Umbilical cord (tissue), 2 donors: ENCODE data around the gene KIR3DL3. TPM values are rescaled to one million over a fixed set of nuclear protein-coding genes. Genes with fewer than 3 reads are reported as not detected.
"Not testable (repeated sequence)": the region's sequence is repeated elsewhere in the genome, so short reads cannot be mapped to it uniquely, and the experiment has no call there.

Experiments
- DNase-seq: peaks from one replicate; pipeline ENCODE4 v3.0.0-alpha.2; 2015; ENCODE audit warnings: low spot score
- total RNA-seq: library from RNA; depleted of rRNA; stranded (reverse); fragments of >200 nt; gene quantifications from one replicate; pipeline ENCODE4 v1.2.3, GENCODE V29; 2014; ENCODE audit warnings: low replicate concordance; ENCODE audit not compliant: insufficient read depth

KIR3DL3 gene
- total RNA-seq, 1 donor from 2014 or later, result 0.24 TPM

DNA sequence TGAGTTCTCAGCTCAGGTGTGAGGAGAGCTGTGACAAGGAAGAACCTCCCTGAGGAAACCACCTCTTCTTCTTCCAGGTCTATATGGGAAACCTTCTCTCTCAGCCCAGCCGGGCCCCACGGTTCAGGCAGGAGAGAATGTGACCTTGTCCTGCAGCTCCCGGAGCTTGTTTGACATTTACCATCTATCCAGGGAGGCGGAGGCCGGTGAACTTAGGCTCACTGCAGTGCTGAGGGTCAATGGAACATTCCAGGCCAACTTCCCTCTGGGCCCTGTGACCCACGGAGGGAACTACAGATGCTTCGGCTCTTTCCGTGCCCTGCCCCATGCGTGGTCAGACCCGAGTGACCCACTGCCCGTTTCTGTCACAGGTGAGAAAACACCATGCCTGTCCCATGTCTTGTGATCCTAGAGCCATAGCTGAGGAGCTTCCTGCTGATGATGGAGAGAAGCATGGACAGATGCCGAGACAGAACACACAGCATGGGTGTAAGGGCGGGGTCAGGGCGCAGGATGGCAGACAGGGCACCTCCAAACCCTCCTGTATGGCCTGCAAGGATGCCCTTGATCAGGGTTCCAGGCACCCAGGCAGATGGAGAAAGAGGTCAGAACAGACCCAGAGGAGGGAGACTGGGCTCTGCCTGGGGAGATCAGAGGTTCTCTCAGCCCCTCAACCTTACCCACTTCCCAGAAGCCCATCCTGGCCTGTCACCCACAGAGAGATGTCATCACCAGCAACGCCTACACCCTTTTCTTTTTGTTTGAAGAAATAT, 5.4 kb downstream of the KIR3DL3 start:
- DNase-seq, result no peak

DNA sequence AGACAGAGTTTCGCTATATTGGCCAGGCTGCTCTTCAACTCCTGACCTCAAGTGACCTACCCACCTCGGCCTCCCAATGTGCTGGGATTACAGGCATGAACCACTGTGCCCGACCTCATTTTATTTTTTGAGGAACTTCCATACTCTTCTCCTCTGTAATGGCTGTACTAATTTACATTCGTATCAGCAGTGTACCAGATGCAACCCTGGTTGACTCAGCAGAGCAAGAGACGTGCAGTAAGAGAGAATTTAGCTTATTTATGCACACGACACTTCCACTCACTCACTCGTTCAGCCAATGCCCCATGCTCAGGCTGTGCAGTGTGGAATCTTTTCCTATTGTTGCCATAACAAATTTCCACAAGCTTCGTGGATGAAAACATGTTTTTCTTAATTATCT, 6.9 kb downstream of the KIR3DL3 start:
- no peak for DNase-seq

DNA sequence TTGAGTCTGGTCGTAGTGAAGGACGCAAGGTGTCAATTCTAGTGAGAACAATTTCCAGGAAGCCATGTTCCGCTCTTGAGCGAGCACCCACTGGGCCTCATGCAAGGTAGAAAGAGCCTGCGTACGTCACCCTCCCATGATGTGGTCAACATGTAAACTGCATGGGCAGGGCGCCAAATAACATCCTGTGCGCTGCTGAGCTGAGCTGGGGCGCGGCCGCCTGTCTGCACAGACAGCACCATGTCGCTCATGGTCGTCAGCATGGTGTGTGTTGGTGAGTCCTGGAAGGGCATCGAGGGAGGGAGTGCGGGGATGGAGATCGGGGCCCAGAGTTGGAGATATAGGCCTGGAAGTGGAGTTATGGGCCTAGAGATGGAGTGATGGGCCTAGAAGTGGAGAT, 14.1 kb downstream of the KIR3DL3 start, which contains the start of gene KIR2DL3:
TSS of gene KIR2DL3 (plus strand) at position 208 of the 400 bp plus-strand sequence. CDS start at position 241, 33 bp downstream.
- DNase-seq, result not testable (repeated sequence)

DNA sequence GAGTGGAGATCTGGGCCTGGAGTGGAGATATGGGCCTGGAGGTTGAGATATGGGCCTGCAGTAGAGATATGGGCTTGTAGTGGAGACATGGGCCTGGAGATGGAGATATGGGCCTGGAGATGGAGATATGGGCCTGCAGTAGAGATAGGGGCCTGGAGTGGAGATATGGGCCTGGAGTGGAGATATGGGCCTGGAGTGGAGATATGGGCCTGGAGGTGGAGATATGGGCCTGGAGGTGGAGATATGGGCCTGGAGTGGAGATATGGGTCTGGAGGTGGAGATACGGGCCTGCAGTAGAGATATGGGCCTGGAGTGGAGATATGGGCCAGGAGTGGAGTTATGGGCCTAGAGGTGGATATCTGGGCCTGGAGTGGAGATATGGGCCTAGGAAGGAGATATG, 14.5 kb downstream of the KIR3DL3 start:
- DNase-seq, result no peak

DNA sequence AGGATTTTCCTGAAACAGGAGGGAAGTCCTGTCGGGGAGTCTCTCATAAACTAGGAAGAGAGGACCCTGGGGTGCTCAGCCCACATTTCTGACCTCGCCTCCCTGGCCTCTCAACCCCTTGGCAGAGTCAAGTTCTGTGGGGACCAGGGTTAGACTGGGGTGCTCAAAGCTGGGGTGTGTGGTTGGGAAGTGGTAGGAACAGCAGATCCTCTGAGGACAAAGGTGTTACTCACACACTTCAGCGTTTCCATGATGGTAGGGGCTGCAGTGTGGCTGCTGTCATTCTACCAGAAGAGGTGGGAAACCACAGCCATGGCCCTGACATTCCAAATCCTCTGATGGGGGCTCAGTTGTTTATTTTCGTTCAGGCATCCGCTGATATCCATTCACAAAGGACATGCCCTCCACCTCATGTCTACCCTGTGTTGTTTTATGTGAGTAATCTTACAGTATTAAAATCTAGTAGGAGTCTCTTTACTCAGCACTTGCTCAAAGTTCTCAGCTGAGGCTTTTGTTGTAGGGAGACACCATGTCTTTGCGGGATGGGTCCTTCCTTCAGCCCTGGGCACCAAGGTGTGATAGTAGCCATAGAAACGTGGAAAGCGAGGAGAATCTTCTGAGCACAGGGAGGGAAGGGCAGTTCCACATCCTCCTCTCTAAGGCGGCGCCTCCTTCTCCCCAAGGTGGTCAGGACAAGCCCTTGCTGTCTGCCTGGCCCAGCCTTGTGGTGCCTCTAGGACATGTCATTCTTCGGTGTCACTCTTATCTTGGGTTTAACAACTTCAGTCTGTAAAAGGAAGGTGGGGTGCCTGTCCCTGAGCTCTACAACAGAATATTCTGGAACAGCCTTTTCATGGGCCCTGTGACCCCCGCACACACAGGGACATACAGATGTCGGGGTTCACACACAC, 15.6 kb downstream of the KIR3DL3 start:
- no peak for DNase-seq

DNA sequence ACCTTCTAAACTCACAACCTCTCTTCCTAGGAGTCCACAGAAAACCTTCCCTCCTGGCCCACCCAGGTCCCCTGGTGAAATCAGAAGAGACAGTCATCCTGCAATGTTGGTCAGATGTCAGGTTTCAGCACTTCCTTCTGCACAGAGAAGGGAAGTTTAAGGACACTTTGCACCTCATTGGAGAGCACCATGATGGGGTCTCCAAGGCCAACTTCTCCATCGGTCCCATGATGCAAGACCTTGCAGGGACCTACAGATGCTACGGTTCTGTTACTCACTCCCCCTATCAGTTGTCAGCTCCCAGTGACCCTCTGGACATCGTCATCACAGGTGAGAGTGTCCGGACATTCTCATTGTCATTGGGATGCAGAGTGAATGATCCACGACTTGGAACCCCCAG, 17.7 kb downstream of the KIR3DL3 start:
- DNase-seq, result not testable (repeated sequence)

DNA sequence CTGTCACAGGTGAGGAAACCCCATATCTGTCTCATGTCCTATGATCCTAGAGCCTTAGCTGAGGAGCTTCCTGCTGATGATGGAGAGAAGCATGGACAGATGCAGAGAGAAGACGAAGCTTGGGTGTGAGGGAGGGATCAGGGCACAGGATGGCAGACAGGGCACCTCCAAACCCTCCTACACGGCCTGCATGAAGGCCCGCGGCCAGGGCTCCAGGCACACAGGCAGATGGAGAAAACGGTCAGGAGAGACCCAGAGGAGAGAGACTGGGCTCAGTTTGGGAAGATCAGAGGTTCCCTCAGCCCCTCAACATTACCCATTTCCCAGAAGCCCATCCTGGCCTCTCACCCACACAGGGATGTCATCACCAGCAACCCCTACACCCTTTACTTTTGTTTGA, 19.8 kb downstream of the KIR3DL3 start:
- DNase-seq, result not testable (repeated sequence)

DNA sequence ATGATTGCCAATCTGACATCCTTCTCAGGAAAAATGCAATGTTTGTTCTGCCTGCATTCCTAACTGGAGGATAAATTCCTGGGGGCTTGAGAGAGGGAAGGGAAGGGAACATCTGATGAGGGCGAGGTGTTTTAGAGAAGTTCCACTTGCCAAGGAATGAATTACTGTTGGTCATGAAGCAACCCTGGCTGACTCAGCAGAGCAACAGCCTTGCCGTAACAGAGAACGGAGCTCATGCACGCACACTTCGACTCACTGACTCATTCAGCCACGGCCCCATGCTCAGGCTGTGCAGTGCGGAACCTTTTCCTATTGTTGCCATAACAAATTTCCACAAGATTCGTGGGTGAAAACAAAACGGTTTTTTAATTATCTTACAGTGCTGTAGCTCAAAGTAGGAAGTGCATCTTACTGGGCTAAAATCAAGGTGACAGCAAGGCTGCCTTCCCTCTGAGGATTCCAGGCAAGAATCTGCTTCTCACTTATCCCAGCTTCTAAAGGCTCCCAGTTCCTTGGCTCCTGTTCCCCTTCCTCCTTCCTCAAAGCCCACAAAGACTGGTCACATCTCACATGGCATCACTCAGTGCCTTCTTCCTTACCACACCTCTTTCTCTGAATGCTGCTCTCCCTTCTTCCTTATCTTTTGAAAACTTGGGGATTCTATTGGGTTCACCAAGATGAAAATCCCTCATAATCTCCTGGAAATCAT, 23.5 kb downstream of the KIR3DL3 start:
- DNase-seq, result not testable (repeated sequence)

DNA sequence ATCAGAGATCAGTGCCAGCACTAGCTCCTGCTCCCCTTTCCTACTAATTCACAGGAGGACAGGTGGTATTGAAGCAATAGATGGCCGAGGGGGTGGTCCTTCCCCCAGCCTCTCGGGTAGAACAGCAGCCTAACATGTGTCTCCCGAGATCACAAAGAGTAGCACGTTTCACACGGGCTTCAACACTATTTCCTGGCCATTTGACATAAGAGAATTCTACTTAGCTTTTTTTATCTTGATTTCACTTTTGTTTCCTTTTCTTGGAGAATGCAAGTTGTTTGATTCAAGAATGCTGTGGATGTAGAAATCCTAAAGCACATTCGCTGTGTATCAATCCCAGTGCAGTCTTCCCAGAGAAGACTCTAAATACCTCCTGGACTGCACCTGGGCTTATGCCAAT, 26.0 kb downstream of the KIR3DL3 start:
- not testable (repeated sequence) for DNase-seq

DNA sequence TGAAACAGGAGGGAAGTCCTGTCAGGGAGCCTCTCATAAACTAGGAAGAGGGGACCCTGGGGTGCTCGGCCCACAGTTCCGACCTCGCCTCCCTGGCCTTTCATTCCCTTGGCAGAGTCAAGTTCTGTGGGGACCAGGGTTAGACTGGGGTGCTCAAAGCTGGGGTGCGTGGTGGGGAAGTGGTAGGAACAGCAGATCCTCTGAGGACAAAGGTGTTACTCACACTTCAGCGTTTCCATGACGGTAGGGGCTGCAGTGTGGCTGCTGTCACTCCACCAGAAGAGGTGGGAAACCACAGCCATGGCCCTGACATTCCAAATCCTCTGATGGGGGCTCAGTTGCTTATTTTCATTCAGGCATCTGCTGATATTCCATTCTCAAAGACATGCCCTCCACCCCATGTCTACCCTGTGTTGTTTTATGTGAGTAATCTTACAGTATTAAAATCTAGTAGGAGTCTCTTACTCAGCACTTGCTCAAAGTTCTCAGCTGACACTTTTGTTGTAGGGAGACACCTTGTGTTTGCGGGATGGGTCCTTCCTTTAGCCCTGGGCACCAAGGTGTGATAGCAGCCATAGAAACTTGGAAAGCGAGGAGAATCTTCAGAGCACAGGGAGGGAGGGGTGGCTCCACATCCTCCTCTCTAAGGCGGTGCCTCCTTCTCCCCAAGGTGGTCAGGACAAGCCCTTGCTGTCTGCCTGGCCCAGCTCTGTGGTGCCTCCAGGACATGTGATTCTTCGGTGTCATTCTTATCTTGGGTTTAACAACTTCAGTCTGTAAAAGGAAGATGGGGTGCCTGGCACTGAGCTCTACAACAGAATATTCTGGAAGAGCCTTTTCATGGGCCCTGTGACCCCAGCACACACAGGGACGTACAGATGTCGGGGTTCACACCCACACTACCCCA, 32.2 kb downstream of the KIR3DL3 start:
- DNase-seq, result not testable (repeated sequence)

DNA sequence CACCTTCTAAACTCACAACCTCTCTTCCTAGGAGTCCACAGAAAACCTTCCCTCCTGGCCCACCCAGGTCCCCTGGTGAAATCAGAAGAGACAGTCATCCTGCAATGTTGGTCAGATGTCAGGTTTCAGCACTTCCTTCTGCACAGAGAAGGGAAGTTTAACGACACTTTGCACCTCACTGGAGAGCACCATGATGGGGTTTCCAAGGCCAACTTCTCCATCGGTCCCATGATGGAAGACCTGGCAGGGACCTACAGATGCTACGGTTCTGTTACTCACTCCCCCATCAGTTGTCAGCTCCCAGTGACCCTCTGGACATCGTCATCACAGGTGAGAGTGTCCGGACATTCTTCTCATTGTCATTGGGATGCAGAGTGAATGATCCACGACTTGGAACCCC, 34.3 kb downstream of the KIR3DL3 start:
- not testable (repeated sequence) for DNase-seq

DNA sequence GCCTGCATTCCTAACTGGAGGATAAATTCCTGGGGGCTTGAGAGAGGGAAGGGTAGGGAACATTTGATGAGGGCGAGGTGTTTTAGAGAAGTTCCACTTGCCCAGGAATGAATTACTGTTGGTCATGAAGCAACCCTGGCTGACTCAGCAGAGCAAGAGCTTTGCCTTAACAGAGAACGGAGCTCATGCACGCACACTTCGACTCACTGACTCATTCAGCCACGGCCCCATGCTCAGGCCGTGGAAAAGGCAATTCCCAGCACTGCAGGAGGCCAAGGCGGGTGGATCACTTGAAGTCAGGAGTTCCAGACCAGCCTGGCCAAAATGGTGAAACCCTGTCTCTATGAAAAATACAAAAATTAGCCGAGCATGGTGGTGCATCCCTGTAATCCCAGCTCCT, 40.0 kb downstream of the KIR3DL3 start:
- not testable (repeated sequence) for DNase-seq

DNA sequence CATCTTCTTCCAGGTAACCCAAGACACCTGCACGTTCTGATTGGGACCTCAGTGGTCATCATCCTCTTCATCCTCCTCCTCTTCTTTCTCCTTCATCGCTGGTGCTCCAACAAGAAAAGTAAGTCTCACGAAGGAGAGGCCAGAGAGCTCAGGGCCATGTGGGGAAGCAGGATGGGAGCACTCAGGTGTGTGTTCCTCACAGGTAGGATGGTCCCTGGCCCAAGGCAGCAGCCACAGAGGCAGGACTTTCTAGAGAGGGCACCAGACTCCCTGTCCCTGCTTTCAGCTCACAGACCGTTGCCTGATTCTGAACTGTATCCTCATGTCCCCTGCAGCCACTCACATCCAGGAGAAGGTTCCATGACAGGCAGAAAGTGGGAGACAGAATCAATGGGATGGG, 42.2 kb downstream of the KIR3DL3 start:
- DNase-seq, result not testable (repeated sequence)

DNA sequence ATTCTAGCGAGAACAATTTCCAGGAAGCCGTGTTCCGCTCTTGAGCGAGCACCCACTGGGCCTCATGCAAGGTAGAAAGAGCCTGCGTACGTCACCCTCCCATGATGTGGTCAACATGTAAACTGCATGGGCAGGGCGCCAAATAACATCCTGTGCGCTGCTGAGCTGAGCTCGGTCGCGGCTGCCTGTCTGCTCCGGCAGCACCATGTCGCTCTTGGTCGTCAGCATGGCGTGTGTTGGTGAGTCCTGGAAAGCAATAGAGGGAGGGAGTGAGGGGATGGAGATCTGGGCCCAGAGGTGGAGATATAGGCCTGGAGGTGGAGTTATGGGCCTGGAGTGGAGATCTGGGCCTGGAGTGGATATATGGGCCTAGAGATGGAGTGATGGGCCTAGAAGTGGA, 45.4 kb downstream of the KIR3DL3 start, which contains the start of gene KIR2DL1:
TSS of gene KIR2DL1 (plus strand) at position 148 of the 400 bp plus-strand sequence. CDS start at position 206, 58 bp downstream.
- DNase-seq, result not testable (repeated sequence)

DNA sequence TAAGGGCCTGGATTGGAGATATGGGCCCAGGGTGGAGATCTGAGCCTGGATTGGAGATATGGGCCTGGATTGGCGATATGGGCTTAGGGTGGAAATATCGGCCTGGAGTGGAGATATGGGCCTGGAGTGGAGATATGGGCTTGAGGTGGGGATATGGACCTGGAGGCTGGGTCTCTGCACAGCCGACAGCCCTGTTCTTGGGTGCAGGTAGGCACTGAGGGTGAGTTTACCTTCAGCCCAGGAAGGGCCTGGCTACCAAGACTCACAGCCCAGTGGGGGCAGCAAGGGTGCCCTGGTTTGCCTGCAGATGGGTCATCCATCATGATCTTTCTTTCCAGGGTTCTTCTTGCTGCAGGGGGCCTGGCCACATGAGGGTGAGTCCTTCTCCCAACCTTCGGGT, 46.3 kb downstream of the KIR3DL3 start:
- DNase-seq, result not testable (repeated sequence)

DNA sequence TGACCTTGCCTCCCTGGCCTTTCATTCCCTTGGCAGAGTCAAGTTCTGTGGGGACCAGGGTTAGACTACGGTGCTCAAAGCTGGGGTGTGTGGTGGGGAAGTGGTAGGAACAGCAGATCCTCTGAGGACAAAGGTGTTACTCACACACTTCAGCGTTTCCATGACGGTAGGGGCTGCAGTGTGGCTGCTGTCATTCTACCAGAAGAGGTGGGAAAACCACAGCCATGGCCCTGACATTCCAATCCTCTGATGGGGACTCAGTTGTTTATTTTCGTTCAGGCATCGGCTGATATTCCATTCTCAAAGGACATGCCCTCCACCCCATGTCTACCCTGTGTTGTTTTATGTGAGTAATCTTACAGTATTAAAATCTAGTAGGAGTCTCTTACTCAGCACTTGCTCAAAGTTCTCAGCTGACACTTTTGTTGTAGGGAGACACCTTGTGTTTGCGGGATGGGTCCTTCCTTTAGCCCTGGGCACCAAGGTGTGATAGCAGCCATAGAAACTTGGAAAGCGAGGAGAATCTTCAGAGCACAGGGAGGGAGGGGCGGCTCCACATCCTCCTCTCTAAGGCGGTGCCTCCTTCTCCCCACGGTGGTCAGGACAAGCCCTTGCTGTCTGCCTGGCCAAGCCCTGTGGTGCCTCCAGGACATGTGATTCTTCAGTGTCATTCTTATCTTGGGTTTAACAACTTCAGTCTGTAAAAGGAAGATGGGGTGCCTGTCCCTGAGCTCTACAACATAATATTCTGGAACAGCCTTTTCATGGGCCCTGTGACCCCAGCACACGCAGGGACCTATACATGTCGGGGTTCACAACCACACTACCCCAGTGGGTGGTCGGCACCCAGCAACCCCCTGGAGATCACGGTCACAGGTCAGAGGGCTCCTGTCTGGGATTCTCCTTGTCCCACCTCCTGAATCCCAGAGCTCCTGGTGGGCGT, 47.0 kb downstream of the KIR3DL3 start:
- DNase-seq, result not testable (repeated sequence)

DNA sequence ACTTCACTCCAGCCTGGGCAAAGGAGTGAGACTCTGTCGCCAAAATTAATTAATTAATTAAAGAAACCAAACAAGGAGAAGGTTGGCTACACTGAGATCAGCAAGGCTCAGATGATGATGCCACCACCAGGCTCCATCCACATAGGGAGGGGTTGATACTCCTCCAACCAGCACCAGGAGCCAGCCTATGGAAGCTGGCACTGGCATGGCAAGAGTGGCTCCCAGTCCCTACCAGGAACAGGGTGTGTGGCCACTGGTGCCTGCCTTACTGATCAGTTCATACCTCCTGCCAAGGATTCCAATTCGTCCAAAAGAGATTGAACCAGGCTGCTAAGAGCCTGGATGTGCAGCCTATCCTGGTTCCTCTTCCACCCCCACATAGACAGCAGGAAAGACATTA, 48.4 kb downstream of the KIR3DL3 start:
- not testable (repeated sequence) for DNase-seq

DNA sequence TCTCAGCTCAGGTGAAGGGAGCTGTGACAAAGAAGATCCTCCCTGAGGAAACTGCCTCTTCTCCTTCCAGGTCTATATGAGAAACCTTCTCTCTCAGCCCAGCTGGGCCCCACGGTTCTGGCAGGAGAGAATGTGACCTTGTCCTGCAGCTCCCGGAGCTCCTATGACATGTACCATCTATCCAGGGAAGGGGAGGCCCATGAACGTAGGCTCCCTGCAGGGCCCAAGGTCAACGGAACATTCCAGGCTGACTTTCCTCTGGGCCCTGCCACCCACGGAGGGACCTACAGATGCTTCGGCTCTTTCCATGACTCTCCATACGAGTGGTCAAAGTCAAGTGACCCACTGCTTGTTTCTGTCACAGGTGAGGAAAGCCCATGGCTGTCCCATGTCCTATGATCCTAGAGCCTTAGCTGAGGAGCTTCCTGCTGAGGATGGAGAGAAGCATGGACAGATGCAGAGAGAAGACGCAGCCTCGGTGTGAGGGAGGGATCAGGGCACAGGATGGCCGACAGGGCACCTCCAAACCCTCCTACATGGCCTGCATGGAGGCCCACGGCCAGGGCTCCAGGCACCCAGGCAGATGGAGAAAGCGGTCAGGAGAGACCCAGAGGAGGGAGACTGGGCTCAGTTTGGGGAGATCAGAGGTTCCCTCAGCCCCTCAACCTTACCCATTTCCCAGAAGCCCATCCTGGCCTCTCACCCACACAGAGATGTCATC, 51.0 kb downstream of the KIR3DL3 start:
- not testable (repeated sequence) for DNase-seq

DNA sequence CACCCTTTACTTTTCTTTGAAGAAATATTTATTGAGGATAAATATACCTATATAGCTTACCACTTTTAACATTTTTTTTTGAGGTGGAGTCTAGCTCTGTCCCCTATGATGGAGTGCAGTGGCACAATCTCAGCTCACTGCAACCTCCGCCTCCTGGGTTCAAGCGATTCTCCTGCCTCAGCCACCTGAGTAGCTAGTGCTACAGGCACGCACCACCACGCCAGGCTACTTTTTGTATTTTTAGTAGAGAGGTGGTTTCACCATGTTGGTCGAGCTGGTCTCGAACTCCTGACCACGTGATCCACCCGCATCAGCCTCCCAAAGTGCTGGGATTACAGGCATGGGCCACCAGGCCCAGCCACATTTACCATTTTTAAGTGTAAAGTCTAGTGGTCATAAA, 51.6 kb downstream of the KIR3DL3 start:
- DNase-seq, result not testable (repeated sequence)
